HG02571 (cell line): Measurements from ENCODE around the gene KLHDC8A.
A peak's percentile ranks its signal among the peaks of the same experiment; 100 is the strongest.
"Not testable (repeated sequence)": the region's sequence is repeated elsewhere in the genome, so short reads cannot be mapped to it uniquely, and the experiment has no call there.

Source experiments
- ATAC-seq: cut with Tn5 transposase; IDR thresholded peaks from one replicate; pipeline ENCODE4 v1.9.1; 2021; ENCODE audit warnings: mild to moderate bottlenecking, moderate library complexity; ENCODE audit not compliant: unreplicated experiment

The KLHDC8A gene

DNA sequence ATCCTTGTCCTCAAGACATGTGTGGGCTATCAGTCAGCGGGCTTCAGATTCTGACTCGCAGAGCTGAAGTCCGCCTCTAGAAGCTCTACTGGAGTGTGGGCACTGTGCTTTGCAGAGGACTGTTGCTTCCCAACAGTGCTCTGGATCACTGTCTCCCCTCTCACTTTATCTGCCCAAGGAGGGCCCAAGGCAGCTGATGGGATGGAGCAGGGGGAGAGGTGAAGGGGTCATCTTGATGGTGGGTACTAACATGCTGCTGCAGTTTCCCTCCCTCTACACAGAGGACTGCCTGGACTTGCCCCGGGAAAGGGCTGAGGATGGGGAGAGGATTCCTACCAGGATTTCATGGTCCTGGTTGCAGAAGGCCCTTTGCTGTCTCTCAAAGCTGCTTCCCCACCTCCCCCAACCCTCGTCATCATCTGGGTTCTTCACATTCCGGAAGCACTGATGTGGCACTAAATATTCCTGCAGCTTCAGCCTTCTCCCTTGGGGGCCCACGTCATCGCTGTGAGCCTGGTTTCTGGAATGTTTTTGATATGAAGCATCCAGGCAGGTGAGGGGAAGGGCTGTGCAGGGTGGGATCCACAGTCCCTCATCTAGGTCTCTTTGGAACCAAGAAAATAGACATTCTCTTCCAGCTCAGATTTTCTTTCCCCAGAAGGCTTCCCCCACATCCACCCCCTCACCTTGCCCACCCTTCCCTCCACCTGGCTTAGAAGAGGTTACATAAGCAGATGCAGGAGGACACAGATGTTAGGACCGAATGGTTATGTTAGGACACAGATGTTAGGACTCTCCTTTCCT, 58.3 kb downstream of the KLHDC8A start:
- no peak for ATAC-seq

DNA sequence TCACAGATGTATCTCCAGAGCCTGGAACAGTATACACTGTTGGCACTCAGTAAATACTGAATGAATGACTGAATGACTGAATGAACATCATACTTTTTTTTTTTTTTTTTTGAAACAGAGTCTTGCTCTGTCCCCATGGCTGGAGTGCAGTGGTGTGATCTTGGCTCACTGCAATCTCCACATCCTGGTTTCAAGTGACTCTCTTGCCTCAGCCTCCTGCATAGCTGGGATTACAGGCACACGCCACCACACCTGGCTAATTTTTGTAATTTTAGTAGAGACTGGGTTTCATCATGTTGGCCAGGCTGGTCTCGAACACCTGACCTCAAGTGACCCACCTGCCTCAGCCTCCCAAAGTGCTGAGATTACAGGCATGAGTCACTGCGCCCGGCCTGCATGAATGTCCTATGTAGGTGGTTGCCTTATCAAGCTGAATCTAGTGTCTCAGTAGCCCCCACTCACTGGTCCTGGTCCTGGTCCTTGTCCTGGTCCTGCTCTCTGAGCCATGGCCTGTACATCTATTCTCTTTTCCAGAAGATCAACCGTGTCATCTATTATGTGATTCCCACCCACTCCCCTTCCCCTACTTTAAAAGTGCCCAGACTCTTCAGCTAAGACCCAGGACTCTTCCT, 59.1 kb downstream of the KLHDC8A start:
- ATAC-seq = not testable (repeated sequence)

DNA sequence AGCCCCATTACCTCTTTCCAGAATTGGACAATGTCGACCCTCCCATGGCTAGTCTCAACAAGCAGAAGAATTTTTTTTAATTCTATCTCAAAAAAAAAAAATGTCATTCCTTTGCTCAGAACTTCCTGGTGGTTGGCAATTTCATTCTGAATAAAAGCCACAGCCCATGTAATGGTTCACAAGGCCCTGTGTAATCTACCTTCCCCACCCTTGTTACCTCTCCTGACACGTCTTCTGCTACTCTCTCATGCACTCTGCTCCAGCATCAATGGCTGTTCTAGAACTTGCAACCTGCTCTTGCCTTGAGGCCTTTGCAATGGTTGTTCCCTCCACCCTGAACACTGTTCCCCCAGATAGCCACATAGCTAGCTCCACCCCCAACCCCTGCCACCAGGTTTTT, 60.6 kb downstream of the KLHDC8A start:
- ATAC-seq = no peak

DNA sequence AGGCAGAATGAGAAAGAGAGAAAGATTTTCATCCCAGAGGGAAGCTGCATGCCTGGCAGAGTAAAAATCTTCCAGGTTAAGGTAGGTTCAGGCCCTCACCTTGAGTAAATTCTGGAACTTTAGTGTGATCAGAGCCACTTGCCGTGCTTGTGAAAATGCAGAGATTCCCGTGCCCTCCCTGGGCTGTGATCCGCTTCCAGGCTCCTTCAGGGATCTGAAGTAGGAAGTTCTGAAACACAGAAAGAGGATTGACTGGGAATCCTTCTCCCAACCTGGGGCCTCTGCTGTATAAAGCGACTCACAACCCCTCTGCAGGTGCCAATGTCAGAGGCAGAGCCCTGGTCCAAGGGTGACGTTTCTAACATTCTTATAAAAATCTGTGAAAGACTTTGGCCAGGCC, 61.8 kb downstream of the KLHDC8A start:
- ATAC-seq = no peak

DNA sequence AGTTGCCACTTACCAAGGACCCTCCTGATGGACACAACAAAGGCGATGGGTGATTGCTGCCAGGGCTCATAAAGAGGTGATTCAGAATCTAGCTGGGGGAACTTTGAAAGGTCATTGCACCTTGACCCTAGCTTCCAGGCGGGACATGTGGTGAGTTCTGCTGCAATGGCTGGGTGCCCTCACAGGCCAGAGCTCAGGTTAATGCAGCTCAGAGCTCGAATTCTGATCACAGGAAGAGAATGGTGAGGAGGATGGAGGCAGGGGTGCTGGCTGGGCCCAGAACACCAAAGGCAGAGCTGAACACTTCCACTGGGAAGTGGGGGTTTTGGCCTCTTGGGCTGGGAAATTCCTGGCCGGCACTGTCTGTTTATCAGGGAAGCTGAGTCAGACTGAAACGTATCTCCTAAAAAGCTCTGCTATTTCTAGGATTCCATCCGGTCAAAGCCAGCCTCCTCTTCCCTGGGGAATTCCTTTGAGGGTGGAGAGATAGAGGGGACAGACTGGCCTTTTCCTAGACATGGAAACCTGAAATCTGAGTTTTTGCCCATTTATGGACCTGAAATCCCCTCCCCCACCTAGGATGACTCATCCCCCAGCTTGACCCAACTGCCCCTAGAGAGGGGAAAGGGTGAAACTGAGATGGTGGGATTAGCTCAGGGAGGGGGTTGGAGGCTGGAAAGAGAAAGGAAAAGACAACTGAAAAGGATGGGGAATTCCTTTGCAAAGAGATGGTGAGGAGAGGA, 62.4 kb downstream of the KLHDC8A start:
- no peak for ATAC-seq

DNA sequence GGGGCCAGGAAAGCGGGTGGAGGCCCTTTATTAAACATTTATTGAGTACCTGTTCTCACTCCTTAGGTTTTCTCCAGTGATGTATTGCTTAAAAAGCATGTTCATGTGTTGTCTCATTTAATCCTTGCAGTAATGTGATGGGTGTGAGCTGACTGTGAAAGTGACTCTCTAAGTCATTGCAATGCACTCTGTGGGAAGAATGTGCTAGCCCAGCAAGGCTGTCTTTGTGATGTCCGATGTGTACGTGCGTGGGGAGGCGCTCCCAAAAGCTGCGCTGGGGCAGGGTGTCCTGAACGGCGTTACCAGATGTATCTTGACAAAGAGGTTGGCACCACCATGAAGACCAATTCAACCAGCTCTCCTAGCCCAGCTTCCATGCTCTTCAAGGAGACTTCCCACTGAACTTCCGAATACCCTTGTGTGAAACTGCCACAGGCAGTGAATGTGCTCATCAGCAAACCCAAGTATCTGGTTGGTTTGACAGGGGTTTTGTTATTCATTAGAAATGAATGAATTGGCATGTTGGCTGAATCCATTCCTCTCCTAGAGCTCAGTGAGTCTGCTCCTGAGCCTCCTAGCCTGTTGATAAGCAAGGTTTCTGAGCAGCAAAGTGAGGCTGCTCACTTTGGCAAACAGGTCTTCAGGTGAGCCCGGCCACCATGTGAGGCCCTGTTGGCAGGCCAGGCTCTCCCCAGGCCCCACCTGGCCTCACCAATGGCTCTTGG, 63.2 kb downstream of the KLHDC8A start:
- ATAC-seq = no peak

DNA sequence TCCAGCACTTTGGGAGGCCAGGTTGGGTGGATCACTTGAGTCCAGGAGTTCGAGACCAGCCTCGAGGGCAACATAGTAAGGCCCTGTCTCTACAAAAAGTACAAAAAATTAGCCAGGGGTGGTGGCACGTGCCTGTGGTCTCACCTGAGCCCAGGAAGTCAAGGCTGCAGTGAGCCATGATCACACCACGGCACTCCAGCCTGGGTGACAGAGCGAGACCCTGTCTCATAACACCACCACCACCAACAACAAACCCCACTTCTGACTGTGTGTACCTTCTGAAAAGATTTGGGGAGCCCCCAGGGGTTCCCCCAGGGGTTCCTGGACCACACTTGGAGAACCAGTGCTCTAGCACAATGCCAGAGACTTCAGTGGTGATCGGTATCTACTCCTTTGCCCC, 65.1 kb downstream of the KLHDC8A start:
- ATAC-seq = no peak

DNA sequence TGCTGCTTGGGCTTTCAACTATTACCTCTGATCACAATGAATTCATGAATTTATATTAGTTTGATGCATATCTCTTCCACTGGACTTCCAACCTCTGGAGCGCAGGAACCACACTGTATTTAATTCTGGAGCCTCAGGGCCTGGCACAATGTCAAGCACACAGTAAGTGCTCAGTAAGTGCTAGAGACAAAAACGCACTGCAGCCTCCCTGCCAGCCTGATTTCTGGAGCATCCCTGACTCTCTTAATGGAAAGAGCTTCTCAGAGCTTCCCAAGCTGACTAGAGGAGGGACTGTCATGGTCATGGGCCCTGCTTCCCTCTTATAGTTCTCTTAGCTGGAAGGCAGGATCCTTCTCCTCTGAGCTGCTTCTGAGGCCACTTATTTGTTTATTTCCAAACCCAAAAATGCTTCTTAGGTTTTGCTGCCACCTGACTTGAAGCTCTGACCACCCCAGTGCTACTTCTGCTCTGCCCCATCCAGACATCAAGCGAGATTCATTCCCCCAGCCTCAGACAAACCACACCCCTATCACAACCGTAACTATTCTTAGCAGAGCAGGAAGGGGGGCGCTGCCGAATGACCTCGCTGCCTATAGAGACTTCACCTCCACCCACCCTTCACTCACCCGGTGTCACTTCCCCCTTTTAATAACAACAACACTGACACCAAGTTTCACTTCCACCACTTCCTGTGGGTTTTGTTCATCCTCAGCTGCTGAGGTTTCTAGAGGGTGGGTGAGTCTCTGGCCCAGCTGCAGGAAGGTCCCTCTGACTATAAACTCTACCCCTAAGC, 68.8 kb downstream of the KLHDC8A start:
- ATAC-seq = peak; percentile 77

DNA sequence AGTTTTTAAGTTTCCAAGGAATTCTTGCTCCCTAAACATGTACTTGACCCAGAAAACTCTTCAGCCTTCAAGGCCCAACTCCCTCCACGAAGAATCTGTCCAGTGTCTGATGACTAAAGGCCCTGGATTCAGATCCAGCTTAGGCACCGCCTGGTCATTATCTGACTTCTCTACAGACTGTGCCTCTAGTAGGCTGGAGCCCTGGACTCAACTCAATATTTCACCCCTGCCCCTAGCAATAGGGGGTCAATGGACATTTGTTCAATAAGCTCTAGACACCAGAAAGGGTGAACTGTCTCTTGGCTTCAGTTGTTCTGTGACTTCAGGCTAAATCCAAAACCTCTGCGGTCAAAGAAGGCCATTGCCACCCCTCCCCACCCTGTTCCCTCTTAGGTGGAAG, 69.6 kb downstream of the KLHDC8A start:
- ATAC-seq = no peak

DNA sequence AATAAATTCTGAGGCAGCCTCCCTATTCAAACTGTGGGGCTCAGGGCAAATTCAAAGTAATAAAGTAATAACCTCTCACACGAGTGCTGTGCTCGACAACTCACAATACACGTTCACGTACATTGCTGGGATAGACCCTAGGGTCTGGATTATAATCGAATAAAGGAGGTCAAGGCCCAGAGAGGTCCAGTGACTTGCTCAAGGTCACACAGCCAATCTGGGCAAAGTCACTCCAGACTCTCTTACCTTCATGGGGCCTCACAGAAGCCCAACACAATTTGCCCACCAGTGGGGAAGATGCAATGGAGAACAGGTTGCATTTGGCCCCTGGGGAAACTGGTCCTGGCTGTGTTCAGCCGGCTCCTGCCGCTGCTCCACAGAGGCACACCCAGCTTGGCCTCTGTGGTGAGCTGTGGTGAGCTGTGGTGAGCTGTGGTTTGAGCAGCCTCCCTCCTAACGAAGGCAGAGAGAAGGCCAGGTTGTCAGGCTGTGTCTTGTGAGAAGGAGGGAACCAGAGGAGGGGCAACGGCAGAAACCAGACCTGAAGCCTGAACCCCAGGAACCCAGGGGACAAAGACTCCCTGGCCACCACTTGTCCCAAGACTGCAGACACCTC, 70.3 kb downstream of the KLHDC8A start:
- peak; percentile 29 for ATAC-seq
